OCI-LY1 (cell line): Measurements from ENCODE around the gene NUDCD3.

ENCODE experiments used
- H2AFZ ChIP-seq: fragments of 200-600 bp; sonication (generic), shearing (Covaris generic); 2 replicates; pipeline ENCODE4 v1.6.0; 2014; ENCODE audit warnings: antibody characterized with exemption, mild to moderate bottlenecking, low read length
- H3F3A ChIP-seq: fragments of 200-600 bp; sonication (generic), shearing (Covaris generic); 2 replicates; pipeline ENCODE4 v1.6.0; 2014; ENCODE audit warnings: mild to moderate bottlenecking, antibody characterized with exemption, low read length, moderate library complexity; ENCODE audit not compliant: insufficient read depth
- H3K27ac ChIP-seq: fragments of 200-600 bp; sonication (generic); 2 replicates; pipeline ENCODE4 v1.5.1; 2014; ENCODE audit warnings: low read length, mixed run types, mild to moderate bottlenecking, low read depth; ENCODE audit not compliant: poor library complexity, severe bottlenecking
- H3K27me3 ChIP-seq: fragments of 200-600 bp; sonication (generic); 2 replicates; pipeline ENCODE4 v1.6.0; 2014; ENCODE audit warnings: antibody characterized with exemption, mild to moderate bottlenecking, low read length, moderate library complexity; ENCODE audit not compliant: insufficient read depth
- H3K36me3 ChIP-seq: fragments of 200-600 bp; sonication (generic); 2 replicates; pipeline ENCODE4 v1.6.1; 2014; ENCODE audit warnings: mild to moderate bottlenecking, antibody characterized with exemption, low read length, moderate library complexity, mixed read lengths; ENCODE audit not compliant: insufficient read depth
- H3K4me1 ChIP-seq: fragments of 200-600 bp; sonication (generic); 2 replicates; pipeline ENCODE4 v1.5.1; 2014; ENCODE audit warnings: mild to moderate bottlenecking, low read length, moderate library complexity; ENCODE audit not compliant: insufficient read depth, severe bottlenecking
- H3K4me2 ChIP-seq: fragments of 200-600 bp; sonication (generic), shearing (Covaris generic); 2 replicates; pipeline ENCODE4 v1.6.1; 2014; ENCODE audit warnings: low read length
- H3K4me3 ChIP-seq: fragments of 200-600 bp; sonication (generic); 2 replicates; pipeline ENCODE4 v1.5.1; 2014; ENCODE audit warnings: low read length, low read depth, mild to moderate bottlenecking, mixed read lengths; ENCODE audit not compliant: poor library complexity, severe bottlenecking
- H3K79me2 ChIP-seq: fragments of 200-600 bp; shearing (Covaris generic); 2 replicates; pipeline ENCODE4 v1.6.1; 2016; ENCODE audit warnings: mixed run types, low read length, mixed read lengths; ENCODE audit not compliant: insufficient read depth
- H3K9ac ChIP-seq: fragments of 200-600 bp; sonication (generic), shearing (Covaris generic); 2 replicates; pipeline ENCODE4 v1.6.1; 2014; ENCODE audit warnings: mild to moderate bottlenecking, low read length, mixed read lengths
- H3K9me2 ChIP-seq: fragments of 200-600 bp; sonication (generic), shearing (Covaris generic); 2 replicates; pipeline ENCODE4 v1.6.1; 2014; ENCODE audit warnings: low read depth, mild to moderate bottlenecking, low read length, mixed read lengths
- H3K9me3 ChIP-seq: fragments of 200-600 bp; shearing (Covaris generic); 2 replicates; pipeline ENCODE4 v1.6.1; 2014; ENCODE audit warnings: low read length, mixed read lengths
- H4K20me1 ChIP-seq: fragments of 200-600 bp; sonication (generic), shearing (Covaris generic); 2 replicates; pipeline ENCODE4 v1.6.0; 2016; ENCODE audit warnings: mild to moderate bottlenecking, low read length; ENCODE audit not compliant: insufficient read depth
- CTCF ChIP-seq: fragments of 200-600 bp; sonication (generic), shearing (Covaris generic); IDR thresholded peaks from 2 replicates; pipeline ENCODE4 v1.5.1; 2017; ENCODE audit warnings: mild to moderate bottlenecking, antibody characterized with exemption, low read length, moderate library complexity, mixed read lengths
- EZH2 ChIP-seq: fragments of 200-600 bp; sonication (generic), shearing (Covaris generic); IDR thresholded peaks from 2 replicates; pipeline ENCODE4 v1.8.0; 2017; ENCODE audit warnings: borderline replicate concordance, mixed run types, mild to moderate bottlenecking, antibody characterized with exemption, low read length, moderate library complexity, mixed read lengths

Gene NUDCD3

GRCh38 chr7:44520574-44520973 lies 30.1 kb upstream of the NUDCD3 start:
- Histone ChIP-seq H3K27me3 (peaks cover 17% of the 10 kb centered on the region), H3F3A (no peaks in the 10 kb centered on the region), H3K36me3 (no peaks in the 10 kb centered on the region), H3K27ac (no peak overlapping the region), H3K4me2 (no peak overlapping the region), H3K9ac (no peak overlapping the region), H3K4me1 (no peaks in the 10 kb centered on the region), H2AFZ (no peak overlapping the region), H4K20me1 (no peaks in the 10 kb centered on the region), H3K9me3 (0 out of 2 replicates have a peak, but pooled peaks cover 5% of the 10 kb centered on the region), H3K79me2 (no peaks in the 10 kb centered on the region), H3K9me2 (no peaks in the 10 kb centered on the region), H3K4me3 (no peak overlapping the region)
- TF ChIP-seq CTCF = no peak
- no peak for TF ChIP-seq EZH2

GRCh38 chr7:44519546-44519945 lies 29.1 kb upstream of the NUDCD3 start:
- Histone ChIP-seq H3K9me3 (0 out of 2 replicates have a peak, but pooled peaks cover 2% of the 10 kb centered on the region), H4K20me1 (no peaks in the 10 kb centered on the region), H2AFZ (no peak overlapping the region)

GRCh38 chr7:44518761-44519160 lies 28.3 kb upstream of the NUDCD3 start:
- peaks cover 12% of the 10 kb centered on the region for H3K27me3 ChIP-seq
- no peaks in the 10 kb centered on the region for H3K79me2 ChIP-seq
- no peak overlapping the region for H3K4me2 ChIP-seq
- H3F3A ChIP-seq = no peaks in the 10 kb centered on the region
- no peaks in the 10 kb centered on the region for H3K9me3 ChIP-seq
- no peaks in the 10 kb centered on the region for H3K9me2 ChIP-seq
- no peak for TF ChIP-seq CTCF
- no peak for TF ChIP-seq EZH2
- no peaks in the 10 kb centered on the region for H3K4me1 ChIP-seq
- no peak overlapping the region for H3K4me3 ChIP-seq
- H3K36me3 ChIP-seq = no peaks in the 10 kb centered on the region
- H4K20me1 ChIP-seq = no peaks in the 10 kb centered on the region
- no peak overlapping the region for H2AFZ ChIP-seq
- no peak overlapping the region for H3K9ac ChIP-seq
- H3K27ac ChIP-seq = no peak overlapping the region

More at GRCh38 chr7:44519546-44519945, 29.1 kb upstream of the NUDCD3 start:
- Histone ChIP-seq H3K9me2 (no peaks in the 10 kb centered on the region), H3K4me2 (no peak overlapping the region), H3K79me2 (no peaks in the 10 kb centered on the region), H3K27ac (no peak overlapping the region), H3K4me1 (no peaks in the 10 kb centered on the region), H3K9ac (no peak overlapping the region), H3F3A (no peaks in the 10 kb centered on the region), H3K4me3 (no peak overlapping the region), H3K27me3 (peaks cover 17% of the 10 kb centered on the region), H3K36me3 (no peaks in the 10 kb centered on the region)
- TF ChIP-seq EZH2 (no peak), CTCF (no peak)
